PFSK-1 (cell line): ENCODE measurements around the gene ZNF22.

Experiments
- FOXP2 ChIP-seq: optimal IDR thresholded peaks from 2 replicates; pipeline ENCODE3; 2011; ENCODE audit warnings: borderline replicate concordance, control low read depth, inconsistent platforms; ENCODE audit not compliant: insufficient read depth; ENCODE audit errors: extremely low read length, extremely low read depth
- POLR2AphosphoS5 ChIP-seq: IDR thresholded peaks from 2 replicates; pipeline ENCODE4 v1.6.1; 2012; ENCODE audit warnings: low read depth, mild to moderate bottlenecking, control low read depth, low read length, moderate library complexity
- SIN3A ChIP-seq: IDR thresholded peaks from 2 replicates; pipeline ENCODE4 v1.6.1; 2012; ENCODE audit warnings: mild to moderate bottlenecking, low read length, moderate library complexity, borderline replicate concordance; ENCODE audit not compliant: insufficient read depth
- TAF1 ChIP-seq: IDR thresholded peaks from 2 replicates; pipeline ENCODE4 v1.6.1; 2012; ENCODE audit warnings: low read length, control low read depth, borderline replicate concordance; ENCODE audit not compliant: insufficient read depth
- TF ChIP-seq, protein P1 (sequence below), 2 experiments: IDR thresholded peaks; 2 replicates each; pipeline versions ENCODE4 v1.6.1 to v1.8.0; 2011 to 2012; ENCODE audit warnings: low read depth in 2 of 2, low read length in 2 of 2, control low read depth in 1 of 2, inconsistent platforms in 1 of 2, mild to moderate bottlenecking in 1 of 2, moderate library complexity in 1 of 2; ENCODE audit not compliant: insufficient read depth in 1 of 2

ZNF22 gene

DNA sequence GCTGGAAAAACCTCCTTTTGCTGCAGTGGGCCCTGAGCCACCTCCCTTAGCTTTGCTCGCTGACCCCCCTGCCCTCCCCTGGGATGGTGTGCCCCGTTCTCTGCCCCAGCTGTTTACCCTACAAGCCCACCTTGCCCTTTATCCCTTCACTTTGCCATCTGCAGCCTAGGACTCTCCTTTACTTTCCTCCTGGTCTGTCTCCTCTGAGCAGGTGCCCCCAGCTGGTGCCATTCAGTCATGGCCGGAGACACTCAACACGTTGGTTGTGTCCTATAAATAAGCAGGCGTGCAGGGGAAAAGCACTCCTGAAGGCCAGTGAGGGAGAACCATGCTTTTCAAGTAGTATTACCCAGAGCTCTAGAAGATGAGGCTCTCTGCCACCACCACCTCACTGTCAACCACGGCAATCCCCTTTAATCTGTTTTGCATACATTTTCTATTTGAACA is 35.0 kb upstream of the ZNF22 start:
- TF ChIP-seq, protein P1, sequence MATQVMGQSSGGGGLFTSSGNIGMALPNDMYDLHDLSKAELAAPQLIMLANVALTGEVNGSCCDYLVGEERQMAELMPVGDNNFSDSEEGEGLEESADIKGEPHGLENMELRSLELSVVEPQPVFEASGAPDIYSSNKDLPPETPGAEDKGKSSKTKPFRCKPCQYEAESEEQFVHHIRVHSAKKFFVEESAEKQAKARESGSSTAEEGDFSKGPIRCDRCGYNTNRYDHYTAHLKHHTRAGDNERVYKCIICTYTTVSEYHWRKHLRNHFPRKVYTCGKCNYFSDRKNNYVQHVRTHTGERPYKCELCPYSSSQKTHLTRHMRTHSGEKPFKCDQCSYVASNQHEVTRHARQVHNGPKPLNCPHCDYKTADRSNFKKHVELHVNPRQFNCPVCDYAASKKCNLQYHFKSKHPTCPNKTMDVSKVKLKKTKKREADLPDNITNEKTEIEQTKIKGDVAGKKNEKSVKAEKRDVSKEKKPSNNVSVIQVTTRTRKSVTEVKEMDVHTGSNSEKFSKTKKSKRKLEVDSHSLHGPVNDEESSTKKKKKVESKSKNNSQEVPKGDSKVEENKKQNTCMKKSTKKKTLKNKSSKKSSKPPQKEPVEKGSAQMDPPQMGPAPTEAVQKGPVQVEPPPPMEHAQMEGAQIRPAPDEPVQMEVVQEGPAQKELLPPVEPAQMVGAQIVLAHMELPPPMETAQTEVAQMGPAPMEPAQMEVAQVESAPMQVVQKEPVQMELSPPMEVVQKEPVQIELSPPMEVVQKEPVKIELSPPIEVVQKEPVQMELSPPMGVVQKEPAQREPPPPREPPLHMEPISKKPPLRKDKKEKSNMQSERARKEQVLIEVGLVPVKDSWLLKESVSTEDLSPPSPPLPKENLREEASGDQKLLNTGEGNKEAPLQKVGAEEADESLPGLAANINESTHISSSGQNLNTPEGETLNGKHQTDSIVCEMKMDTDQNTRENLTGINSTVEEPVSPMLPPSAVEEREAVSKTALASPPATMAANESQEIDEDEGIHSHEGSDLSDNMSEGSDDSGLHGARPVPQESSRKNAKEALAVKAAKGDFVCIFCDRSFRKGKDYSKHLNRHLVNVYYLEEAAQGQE (IDR thresholded peaks at IDR 0.05; ENCODE audit: insufficient read depth in 1 of 2, low read depth in 2 of 2, low read length in 2 of 2) = no peak
- TF ChIP-seq FOXP2 = no peak
- TF ChIP-seq SIN3A = no peak
- no peak for TF ChIP-seq TAF1
- no peak for TF ChIP-seq POLR2AphosphoS5

DNA sequence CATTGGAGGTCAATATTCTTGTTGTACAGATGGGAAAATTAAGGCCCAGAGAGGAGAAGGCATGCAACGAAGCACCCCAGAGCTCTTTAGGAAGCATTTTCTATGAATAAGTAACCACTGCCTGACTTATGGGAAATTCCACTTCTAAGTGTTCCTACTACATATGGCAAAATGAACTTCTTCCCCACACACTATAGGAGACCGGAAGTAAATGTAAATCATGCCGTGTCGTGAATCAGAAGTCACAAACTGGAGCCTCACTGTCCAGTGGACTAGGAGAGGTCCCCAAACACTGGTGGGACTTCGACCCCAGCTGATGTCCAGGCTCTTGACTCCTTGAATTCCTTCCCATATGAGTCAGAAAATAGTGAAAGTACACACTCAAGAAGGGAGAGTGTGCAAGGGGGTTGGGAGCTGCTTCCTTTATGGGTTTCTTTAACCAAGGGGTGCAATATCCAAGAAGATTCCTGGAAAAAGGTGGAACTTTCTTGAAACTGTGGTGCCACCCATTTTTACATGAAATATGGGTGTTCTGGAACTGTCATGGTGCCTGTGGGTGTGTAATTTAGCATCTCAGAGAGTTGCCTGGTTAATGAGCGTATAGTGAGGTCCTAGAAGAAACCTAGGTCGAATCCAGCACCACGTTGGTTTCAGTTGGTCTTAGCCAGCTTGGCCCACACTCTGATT is 34.5 kb upstream of the ZNF22 start:
- TF ChIP-seq SIN3A = no peak
- no peak for TF ChIP-seq FOXP2
- no peak for TF ChIP-seq TAF1
- no peak for TF ChIP-seq POLR2AphosphoS5
- TF ChIP-seq, protein P1 (IDR thresholded peaks at IDR 0.05; ENCODE audit: insufficient read depth in 1 of 2, low read depth in 2 of 2, low read length in 2 of 2) = no peak

DNA sequence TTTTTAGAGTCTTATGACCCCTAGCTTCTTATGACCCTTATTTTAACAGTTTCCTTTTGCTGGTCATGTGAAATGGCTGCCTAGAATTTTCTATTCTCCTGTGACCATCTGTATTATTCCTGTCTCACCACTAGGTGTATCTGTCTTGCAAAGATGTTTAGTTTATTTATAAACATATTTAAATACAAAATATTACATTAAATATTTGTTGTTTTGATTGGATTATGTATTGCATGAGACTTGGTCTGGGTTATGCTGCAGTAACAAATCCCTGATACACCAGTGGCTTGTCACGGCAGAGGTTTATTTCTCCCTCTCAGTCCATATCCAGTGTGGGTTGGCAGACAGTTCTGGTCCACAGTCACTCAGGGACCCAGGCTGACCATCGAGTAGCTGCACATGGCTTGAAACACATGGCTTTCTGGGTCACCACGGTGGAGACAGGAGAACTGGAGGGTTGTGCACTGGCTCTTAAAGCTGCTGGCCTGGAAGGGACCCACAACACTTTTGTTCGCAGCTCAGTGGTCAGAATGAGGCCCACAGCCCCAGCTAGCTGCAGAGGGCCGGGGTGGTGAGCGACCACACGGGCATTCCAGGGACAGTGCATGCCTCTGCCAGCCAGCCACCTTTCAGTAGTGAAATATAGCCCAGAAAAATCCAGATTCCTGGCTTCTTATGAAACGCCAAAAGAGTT is 33.8 kb upstream of the ZNF22 start:
- TF ChIP-seq, protein P1 (IDR thresholded peaks at IDR 0.05; ENCODE audit: insufficient read depth in 1 of 2, low read depth in 2 of 2, low read length in 2 of 2) = no peak
- TF ChIP-seq SIN3A (no peak), POLR2AphosphoS5 (no peak), FOXP2 (no peak), TAF1 (no peak)

DNA sequence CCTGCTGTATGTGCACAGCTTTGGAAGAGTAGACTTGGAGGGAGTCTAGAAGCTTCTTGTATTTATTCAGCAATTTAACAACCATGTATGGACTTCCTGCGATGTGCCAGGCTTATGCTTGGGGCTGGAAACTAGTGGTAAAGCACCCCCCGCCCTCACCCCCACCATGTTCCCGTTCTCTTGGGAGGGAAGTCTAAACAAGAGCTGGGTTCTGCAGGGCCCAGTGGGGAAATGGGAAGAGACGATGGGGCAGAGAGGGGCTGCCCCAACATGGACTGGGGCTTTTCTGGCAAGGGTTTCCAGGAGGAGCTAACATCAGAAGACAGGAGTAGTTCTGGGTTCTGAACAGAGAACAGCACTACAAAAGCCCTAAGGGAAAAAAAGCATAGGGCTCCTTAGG is 33.1 kb upstream of the ZNF22 start:
- TF ChIP-seq POLR2AphosphoS5 (no peak), SIN3A (no peak)
- TF ChIP-seq, protein P1 (IDR thresholded peaks at IDR 0.05; ENCODE audit: insufficient read depth in 1 of 2, low read depth in 2 of 2, low read length in 2 of 2) = no peak

DNA sequence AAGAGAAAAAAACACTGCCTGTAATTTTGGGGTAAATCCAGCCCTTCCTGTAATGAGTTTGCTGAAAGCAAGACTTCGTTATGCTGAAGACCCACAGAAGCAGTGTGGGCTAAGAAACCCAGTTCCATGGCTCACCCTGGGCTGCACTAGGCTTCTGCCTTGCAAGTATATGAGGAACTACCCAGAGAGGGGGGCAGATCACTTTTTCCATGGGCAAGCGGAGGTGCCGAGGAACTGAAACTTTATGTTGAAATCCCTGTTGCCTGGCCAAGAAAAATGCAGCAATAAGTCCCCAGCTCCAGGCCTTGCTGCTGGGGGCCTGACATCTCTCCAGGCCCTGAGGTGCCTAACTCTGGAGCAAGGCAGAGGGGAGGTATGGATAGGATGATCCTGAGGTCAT is 32.6 kb upstream of the ZNF22 start:
- TF ChIP-seq, protein P1 (IDR thresholded peaks at IDR 0.05; ENCODE audit: insufficient read depth in 1 of 2, low read depth in 2 of 2, low read length in 2 of 2) = no peak
- TF ChIP-seq TAF1 = no peak
- no peak for TF ChIP-seq POLR2AphosphoS5
- no peak for TF ChIP-seq FOXP2
- no peak for TF ChIP-seq SIN3A
